ENCODE results near the gene KATNAL2.

The KATNAL2 gene

GRCh38 chr18:46917108-46917802 lies at the start of gene KATNAL2, which contains the start of gene PIAS2:
KATNAL2 (plus strand) TSS chr18:46917602; CDS start chr18:46946873, 29,271 bp downstream.
PIAS2 (minus strand) TSS chr18:46917507; CDS start chr18:46917345, 162 bp downstream.
- DNase-seq (ENCODE audit: low read depth in 2 of 2) = peak; percentile 51 to 64

DNA sequence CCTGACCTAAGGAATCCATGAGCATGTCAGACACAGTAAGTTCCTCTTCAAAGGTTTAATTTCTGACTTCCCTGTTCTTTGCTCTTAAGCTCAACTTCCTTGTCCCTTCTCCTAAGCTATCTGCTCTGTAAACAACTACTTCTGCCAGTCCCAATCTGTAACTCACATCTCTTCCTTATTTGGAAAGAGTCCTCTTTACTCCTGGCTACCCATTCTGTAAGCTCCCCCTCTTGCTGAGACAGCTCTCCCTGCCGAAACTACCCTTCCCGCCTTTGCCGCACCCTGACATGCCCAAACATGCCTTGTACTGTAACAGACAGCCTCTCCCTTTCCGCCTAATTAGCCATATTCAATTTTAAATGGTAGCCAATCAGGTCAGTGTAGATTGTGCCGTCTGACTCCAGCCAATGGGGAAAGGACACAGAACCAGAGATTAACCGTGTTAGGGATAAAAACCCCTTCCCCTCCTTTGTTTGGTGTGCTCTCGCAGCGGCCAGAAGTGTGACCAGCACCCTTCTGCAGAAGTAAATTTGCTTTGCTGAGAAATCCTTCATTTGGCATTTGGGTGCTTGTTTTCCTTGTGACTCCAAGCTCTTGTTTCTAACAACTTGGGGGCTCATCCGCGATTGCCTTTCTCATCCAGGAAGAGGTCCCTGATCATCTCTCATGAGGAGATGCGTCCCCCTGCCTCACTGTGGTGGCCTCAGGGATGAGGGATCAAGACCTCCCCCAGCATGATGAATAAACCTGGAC lies 49.1 kb upstream of the KATNAL2 start:
- DNase-seq (ENCODE audit: low read depth in 2 of 2) = no peak

GRCh38 chr18:46877329-46877987 lies 39.9 kb upstream of the KATNAL2 start:
- DNase-seq (ENCODE audit: low read depth in 2 of 2) = no peak

DNA sequence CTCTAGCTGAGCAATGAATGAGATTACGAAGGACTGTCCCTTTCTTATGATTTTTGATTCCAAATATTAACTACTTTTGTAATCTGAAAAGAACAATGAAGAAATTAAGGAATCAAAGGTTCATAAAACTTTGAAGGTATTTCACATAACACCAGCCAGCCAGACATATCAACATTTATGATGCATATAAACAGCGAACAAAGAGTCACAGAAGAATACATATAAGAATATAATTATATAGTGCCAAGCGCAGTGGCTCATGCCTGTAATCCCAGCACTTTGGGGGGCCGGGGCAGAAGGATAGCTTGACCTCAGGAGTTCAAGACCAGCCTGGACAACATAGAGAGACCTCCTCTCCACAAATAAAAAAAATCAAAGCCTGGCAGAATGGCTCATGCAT lies 34.2 kb upstream of the KATNAL2 start:
- DNase-seq (ENCODE audit: low read depth in 2 of 2) = no peak

- DNase-seq (ENCODE audit: low read depth in 2 of 2) = no peak
Measured at GRCh38 chr18:46886893-46887292, 30.5 kb upstream of the KATNAL2 start.

DNA sequence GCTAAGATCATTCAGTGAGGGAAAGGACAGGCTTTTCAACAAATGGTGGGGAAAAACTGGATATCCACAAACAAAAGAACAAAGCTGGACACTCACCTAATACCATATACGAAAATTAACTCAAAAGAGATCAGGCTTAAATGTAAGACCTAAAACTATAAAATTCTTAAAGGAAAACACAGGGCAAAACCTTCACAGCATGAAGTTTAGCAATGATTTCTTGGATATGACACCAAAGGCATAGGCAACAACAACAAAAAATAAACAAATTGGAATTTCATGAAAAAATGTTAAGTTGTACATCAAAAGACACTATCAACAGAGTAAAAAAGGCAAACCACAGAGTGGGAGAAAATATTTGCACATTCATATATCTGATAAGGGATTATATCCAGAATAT lies 28.4 kb upstream of the KATNAL2 start:
- DNase-seq (ENCODE audit: low read depth in 2 of 2) = no peak

DNA sequence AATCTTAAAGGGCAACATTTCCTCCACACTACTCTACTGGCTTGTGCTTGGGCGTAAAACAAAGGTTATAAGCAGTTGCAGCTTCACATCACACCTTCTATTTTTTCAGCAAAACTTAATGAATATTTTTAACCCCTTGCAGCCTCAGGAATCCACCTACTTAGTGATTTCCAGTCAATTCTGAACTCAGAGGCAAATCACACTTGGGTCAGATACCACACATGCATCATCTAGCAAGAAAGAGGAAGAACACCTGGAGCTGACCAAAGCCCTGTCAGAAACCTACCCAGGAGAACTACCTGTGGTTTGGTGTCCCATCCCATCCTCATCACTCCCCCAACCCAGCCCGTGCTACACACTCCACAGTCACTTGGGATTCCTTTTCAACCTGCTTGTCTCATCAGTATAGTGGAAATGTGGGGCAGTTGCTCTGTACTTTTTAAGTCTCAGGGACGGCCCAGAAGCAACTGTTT lies 25.6 kb upstream of the KATNAL2 start:
- DNase-seq (ENCODE audit: low read depth in 2 of 2) = no peak

- no peak for DNase-seq (ENCODE audit: low read depth in 2 of 2)
Measured at GRCh38 chr18:46892842-46893241, 24.6 kb upstream of the KATNAL2 start.

DNA sequence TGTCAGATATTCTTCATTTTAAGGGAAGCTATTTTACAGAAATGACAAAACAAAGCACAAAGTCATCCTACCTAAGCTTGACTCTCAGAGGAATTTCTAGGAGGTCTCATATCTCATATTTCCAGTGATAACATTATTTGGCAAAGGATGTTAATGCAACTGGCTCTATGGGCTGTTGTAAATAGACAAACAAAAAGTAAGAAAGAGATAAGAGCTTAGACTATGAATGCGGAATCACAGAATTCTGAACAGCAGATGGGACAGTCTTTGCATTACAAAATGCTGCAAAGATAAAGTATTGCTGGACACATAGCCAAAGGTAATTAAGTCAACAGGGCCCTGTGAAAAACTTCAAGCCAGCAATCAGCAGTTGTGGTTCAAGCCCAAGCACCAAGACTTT lies 24.0 kb upstream of the KATNAL2 start:
- no peak for DNase-seq (ENCODE audit: low read depth in 2 of 2)

DNA sequence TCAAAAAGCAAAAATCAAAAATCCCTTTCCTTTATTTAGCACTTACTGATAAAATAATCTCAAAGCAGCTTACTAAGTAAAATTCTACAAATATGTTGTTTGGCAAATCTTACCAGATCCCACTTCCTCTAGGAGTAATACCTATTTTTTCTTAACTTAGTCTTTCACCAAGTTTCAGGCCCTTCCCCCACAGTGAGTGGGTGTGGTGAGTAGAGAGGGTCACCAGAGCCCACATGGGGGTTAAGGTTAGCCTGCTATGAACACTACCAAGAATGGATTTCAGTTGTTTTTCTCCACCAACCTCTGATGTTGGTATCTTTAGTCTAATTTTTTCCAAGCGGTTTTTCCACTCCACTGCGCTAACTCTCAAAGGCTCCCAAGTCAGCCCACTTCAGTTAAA lies 23.3 kb upstream of the KATNAL2 start:
- DNase-seq (ENCODE audit: low read depth in 2 of 2) = no peak

GRCh38 chr18:46899274-46899948 lies 18.0 kb upstream of the KATNAL2 start:
- no peak for DNase-seq (ENCODE audit: low read depth in 2 of 2)

DNA sequence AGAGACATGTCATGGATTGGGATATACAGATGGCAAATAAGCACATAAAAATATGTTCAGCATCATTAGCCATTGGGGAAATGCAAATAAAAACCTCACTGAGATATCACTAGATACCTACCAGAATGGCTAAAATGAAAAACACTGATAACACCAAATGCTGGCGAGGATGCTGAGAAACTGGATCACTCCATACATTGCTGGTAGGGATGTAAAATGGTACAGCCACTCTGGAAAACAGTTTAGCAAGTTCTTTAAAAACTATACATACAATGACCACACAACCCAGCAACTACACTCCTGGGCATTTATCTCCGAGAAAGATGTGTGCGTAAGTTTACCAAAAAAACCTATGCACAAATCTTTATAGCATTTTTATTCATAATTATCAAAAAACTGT lies 14.0 kb upstream of the KATNAL2 start:
- DNase-seq (ENCODE audit: low read depth in 2 of 2) = no peak

DNA sequence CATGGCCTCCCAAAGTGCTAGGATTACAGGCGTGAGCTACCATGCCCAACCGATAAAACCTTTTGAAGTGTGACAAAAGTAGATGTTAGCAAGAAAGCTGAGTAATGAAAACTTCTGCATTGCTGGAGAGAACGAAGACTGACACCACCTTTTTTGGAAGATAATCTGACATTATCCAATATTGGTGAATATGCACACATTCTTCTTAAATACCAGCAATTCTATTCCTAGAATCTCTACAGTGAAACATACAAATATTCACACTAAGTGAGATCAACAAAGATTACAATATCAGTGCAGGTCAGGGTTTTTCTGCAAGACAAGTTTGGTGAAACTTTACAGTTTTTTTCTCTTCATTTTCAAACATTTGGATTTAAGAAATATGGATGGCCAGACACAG lies 7.9 kb upstream of the KATNAL2 start:
- DNase-seq (ENCODE audit: low read depth in 2 of 2) = no peak

DNA sequence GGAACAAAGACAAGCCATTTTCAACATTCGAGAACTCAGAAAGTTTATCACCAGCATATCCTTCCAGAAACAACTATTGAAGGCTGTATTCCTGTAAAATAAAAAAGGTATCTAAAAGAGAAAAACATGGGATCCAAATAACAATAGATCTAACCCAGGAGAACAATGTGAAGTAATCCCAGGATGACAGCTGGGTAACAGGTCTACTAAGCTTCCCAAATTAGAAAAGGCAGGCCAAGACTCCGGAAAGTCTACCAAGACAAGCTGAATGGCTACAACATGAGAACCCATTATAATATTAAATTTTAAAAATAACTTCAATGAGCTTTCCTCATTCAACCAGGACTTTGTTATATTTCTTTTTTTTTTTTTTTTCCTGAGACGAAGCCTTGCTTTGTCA lies 6.5 kb upstream of the KATNAL2 start:
- DNase-seq (ENCODE audit: low read depth in 2 of 2) = no peak

GRCh38 chr18:46915800-46916550 lies 1.4 kb upstream of the KATNAL2 start:
- DNase-seq (ENCODE audit: low read depth in 2 of 2) = no peak

DNA sequence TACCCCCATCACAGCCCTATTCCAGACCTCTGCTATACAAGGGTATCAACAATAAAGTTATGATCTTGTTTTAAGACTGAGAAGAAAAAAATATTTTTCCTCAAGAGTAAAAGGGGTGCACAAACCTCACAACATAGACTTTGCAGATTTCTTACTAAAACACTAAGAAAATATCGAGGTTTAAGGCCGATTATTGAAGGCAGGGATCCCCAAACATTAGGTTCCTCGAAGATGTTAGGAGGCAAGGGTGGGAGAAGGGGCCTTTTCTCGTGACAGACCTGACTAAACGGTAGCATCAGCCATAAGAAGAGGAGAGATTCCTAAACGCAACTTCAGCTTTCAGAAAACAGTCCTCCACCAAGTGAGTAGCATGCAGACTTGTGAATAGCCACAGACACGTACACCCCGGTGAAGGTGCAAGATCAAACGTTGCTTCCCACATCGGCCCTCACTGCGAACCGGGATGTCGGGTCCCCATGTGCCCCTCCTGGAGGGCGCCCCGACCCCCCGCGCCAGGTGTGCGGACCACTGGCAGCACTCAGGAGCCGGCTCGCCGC lies 773 bp upstream of the KATNAL2 start:
- no peak for DNase-seq (ENCODE audit: low read depth in 2 of 2)

DNA sequence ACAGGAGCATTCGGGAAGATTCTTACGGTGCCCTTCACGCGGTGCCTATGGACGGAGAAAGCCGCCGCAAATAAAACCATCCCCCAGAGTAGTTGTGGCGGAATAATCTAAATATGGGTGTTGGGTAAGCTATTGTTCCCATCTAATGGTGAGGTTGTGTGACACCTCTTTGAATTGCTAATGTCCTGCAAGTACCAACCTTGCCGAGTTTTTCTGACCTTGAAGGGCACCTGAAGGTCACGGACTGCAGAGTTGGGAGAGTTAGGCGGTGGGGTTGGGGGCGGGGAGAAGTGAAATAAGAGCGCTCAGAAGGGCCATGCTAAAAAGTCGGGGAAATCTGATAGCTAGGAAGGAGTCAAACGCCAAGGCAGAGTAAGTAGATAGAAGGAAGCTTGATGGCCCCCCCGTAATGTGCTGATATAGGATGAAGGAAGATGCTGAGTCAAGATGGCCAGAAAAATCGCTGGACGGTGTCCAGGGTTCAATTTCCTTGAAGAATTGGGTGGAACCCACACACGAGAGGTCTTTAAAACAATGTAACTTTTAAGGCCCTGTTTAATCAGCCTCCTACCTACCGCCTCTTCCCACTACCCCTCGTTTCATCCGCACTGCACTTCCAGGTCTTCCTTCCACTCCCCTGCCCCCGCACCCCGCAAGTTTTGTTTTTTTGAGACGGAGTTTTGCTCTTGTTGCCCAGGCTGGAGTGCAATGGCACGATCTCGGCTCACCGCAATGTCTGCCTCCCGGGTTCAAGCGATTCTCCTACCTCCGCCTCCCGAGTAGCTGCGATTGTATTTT lies 600 bp downstream of the KATNAL2 start:
- DNase-seq (ENCODE audit: low read depth in 2 of 2) = no peak

- DNase-seq (ENCODE audit: low read depth in 2 of 2) = no peak
Measured at GRCh38 chr18:46920067-46920466, 2.7 kb downstream of the KATNAL2 start.

GRCh38 chr18:46920653-46921052 lies 3.3 kb downstream of the KATNAL2 start:
- no peak for DNase-seq (ENCODE audit: low read depth in 2 of 2)

DNA sequence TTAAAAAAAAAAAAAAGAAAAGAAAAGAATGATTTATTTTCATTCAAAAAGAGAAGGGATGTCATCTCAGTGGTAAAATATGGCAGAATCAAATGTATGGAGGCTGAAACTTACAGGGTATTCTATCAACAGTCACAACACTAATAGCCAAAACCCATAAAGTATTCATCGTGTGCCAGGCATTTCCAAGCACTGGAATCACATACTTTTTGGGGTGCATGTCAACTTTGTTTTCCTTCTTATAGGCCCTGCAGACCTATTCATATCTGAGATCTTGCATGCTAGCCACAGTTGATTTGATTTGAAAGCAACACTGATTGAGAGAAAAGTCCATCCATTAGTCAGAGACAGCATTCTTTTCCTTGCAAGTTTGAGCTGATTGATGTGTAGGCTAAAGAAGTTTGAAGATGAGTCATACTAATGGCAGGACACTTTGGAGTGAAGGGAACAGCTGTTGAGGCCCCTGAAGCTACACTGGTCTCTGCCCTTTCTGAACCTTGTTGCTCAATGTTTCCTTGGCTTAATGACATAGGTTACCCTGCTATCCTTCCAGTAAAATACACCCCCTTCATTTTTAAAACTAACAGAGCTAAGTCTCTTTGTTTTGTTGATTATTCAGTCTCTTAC lies 22.0 kb downstream of the KATNAL2 start:
- DNase-seq (ENCODE audit: low read depth in 2 of 2) = no peak

All from stimulated activated CD4-positive, alpha-beta T cell treated with anti-CD3 and anti-CD28 coated beads, Interleukin-4, amount 100 ng/mL, for 48 hours (primary cell).